K562 (cell line): ENCODE data around the gene ZBTB46. TPM values are rescaled to one million over a fixed set of nuclear protein-coding genes. Genes with fewer than 3 reads are reported as not detected.

ENCODE experiments used
- COPS2 ChIP-seq: fragments of 450-650 bp; conservative IDR thresholded peaks from 2 replicates; pipeline ENCODE4 v1.6.1; 2016; ENCODE audit warnings: mild to moderate bottlenecking, moderate library complexity
- CTBP1 ChIP-seq: fragments of 450-650 bp; IDR thresholded peaks from 2 replicates; pipeline ENCODE4 v1.6.1; 2016; ENCODE audit warnings: borderline replicate concordance
- HLTF ChIP-seq: fragments of 450-650 bp; IDR thresholded peaks from 2 replicates; pipeline ENCODE4 v1.6.1; 2016
- UBTF ChIP-seq, 2 experiments: IDR thresholded peaks; 2 replicates each; pipeline ENCODE4 v1.6.1; 2012; ENCODE audit warnings: improper control_type of control experiment in 2 of 2, low read depth in 2 of 2, low read length in 2 of 2, borderline replicate concordance in 1 of 2
- ZNF395 ChIP-seq: fragments of 200-800 bp; sonication (Bioruptor generic); IDR thresholded peaks from 2 replicates; pipeline ENCODE4 v1.6.1; 2017; ENCODE audit warnings: missing genetic modification characterization, missing compliant biosample characterization
- polyA plus RNA-seq, 8 experiments: library from polyadenylated mRNA; depleted of rRNA in 4 of 8; stranded (reverse) in 5 of 8; unstranded in 3 of 8; fragments of >200 nt; fragmentation: Nextera tagmentation in 2 of 8; fragmentation: Illumina TruSeq in 1 of 8; extraction: Ambion mirVana in 2 of 8; extraction: Trizol in 1 of 8; gene quantifications; 2 replicates each; pipeline versions ENCODE4 v1.2.1 to v1.2.3, GENCODE V29; 2011 to 2014; ENCODE audit warnings: inconsistent platforms in 1 of 8, missing spikeins in 1 of 8
- total RNA-seq, 7 experiments: library from RNA; depleted of rRNA in 6 of 7; stranded (reverse); fragments of >200 nt in 6 of 7; fragmentation: Illumina TruSeq in 2 of 7; extraction: Trizol in 2 of 7; gene quantifications; 2 replicates each; pipeline versions ENCODE4 v1.2.1 to v1.2.3, GENCODE V29; 2011 to 2021; ENCODE audit warnings: low replicate concordance in 1 of 7
- TF ChIP-seq, protein P1 (sequence below): fragments of 450-650 bp; conservative IDR thresholded peaks from 2 replicates; pipeline ENCODE4 v1.6.1; 2016; ENCODE audit warnings: missing genetic modification characterization, low read depth, mild to moderate bottlenecking, control low read depth, missing compliant biosample characterization

Gene ZBTB46
- total and polyA plus RNA-seq, 9 of the 15 experiments (the other 6 are each of a cell fraction or from before 2014, with no cell fraction given) = 0.29 to 4.1 (median 1.1) TPM

DNA sequence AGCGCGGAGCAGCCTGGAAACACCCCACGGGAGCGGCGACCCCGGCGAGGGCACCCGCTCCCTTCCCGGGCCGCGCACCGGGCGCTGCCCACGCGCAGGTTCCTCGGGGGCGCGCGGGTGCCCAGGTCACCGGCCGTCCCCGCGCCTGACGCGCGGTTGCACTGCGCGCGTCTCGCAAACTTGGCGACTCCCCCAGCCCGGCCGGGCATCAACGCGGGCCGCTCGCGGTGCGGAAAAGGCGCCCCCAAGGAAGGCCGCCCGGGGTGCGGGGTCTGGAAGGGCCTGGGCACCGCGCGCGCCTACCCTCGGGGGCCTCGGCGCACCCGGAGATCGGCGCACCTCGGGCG lies 555 bp upstream of the ZBTB46 start (continued):
- TF ChIP-seq COPS2 = no peak
- TF ChIP-seq ZNF395 (CRISPR knock-in tag) = no peak
- TF ChIP-seq, protein P1, sequence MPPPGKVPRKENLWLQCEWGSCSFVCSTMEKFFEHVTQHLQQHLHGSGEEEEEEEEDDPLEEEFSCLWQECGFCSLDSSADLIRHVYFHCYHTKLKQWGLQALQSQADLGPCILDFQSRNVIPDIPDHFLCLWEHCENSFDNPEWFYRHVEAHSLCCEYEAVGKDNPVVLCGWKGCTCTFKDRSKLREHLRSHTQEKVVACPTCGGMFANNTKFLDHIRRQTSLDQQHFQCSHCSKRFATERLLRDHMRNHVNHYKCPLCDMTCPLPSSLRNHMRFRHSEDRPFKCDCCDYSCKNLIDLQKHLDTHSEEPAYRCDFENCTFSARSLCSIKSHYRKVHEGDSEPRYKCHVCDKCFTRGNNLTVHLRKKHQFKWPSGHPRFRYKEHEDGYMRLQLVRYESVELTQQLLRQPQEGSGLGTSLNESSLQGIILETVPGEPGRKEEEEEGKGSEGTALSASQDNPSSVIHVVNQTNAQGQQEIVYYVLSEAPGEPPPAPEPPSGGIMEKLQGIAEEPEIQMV (tag) = no peak
- TF ChIP-seq HLTF = no peak
- no peak; the same call in 1 of the 2 replicates for TF ChIP-seq CTBP1
- TF ChIP-seq UBTF (IDR thresholded peaks at IDR 0.05; ENCODE audit: borderline replicate concordance in 1 of 2, low read depth in 2 of 2, low read length in 2 of 2) = no peak
- TF ChIP-seq, all 486 proteins: peak for 7
